ENCODE results near the gene TSPAN31. TPM values are rescaled to one million over a fixed set of nuclear protein-coding genes. Genes with fewer than 3 reads are reported as not detected.

TSPAN31 gene
- total RNA-seq, 4 donors from 2014 or later = 38.2 to 103 (median 51.0) TPM

- intact Hi-C loops (cut with DNase I; ENCODE audit: low total_unique reads) = no loop called here
- Histone ChIP-seq H3K9me3 (no peaks in the 10 kb centered on the region), H3K27ac (no peak overlapping the region), H3K4me3 (no peak overlapping the region), H3K4me1 (no peaks in the 10 kb centered on the region), H3K36me3 (no peaks in the 10 kb centered on the region), H3K27me3 (no peaks in the 10 kb centered on the region)
- no peak for TF ChIP-seq CTCF (IDR thresholded peaks at IDR 0.05)
- TF ChIP-seq POLR2A (IDR thresholded peaks at IDR 0.05) = no peak
- DNase-seq = no peak
Measured at GRCh38 chr12:57716305-57716704, 28.5 kb upstream of the TSPAN31 start.

DNA sequence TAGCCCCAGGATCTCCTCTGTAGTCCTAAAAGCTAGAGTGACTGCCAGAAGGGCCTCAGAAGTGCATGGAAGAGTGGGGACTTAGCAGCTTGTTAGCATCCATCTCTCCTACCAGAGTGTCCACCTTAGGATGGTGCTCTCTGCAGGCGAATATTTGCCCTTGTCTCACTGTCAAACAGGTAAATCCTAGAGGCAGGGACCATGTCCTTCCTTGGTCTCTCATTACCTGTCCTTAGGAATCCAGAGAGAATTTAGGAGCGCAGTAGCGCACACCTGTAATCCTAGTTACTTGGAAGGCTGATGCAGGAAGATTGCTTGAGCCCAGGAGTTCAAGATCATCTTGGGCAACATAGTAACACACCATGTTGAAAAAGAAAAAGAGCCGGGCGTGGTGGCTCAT lies 27.7 kb upstream of the TSPAN31 start:
- no peak for TF ChIP-seq CTCF (IDR thresholded peaks at IDR 0.05)
- intact Hi-C loops (cut with DNase I; ENCODE audit: low total_unique reads) = no loop called here
- no peak overlapping the region for H3K4me3 ChIP-seq
- no peaks in the 10 kb centered on the region for H3K36me3 ChIP-seq
- DNase-seq = no peak
- H3K27me3 ChIP-seq = no peaks in the 10 kb centered on the region
- H3K9me3 ChIP-seq = no peaks in the 10 kb centered on the region
- H3K27ac ChIP-seq = no peak overlapping the region
- no peaks in the 10 kb centered on the region for H3K4me1 ChIP-seq

- no peak overlapping the region for H3K27ac ChIP-seq
- intact Hi-C loops (cut with DNase I; ENCODE audit: low total_unique reads) = no loop called here
- no peaks in the 10 kb centered on the region for H3K9me3 ChIP-seq
- no peaks in the 10 kb centered on the region for H3K27me3 ChIP-seq
- H3K4me3 ChIP-seq = no peak overlapping the region
- no peak for DNase-seq
- no peaks in the 10 kb centered on the region for H3K4me1 ChIP-seq
- H3K36me3 ChIP-seq = no peaks in the 10 kb centered on the region
- TF ChIP-seq CTCF (IDR thresholded peaks at IDR 0.05) (no peak), POLR2A (IDR thresholded peaks at IDR 0.05) (no peak)
Measured at GRCh38 chr12:57717846-57718640, 26.8 kb upstream of the TSPAN31 start.

DNA sequence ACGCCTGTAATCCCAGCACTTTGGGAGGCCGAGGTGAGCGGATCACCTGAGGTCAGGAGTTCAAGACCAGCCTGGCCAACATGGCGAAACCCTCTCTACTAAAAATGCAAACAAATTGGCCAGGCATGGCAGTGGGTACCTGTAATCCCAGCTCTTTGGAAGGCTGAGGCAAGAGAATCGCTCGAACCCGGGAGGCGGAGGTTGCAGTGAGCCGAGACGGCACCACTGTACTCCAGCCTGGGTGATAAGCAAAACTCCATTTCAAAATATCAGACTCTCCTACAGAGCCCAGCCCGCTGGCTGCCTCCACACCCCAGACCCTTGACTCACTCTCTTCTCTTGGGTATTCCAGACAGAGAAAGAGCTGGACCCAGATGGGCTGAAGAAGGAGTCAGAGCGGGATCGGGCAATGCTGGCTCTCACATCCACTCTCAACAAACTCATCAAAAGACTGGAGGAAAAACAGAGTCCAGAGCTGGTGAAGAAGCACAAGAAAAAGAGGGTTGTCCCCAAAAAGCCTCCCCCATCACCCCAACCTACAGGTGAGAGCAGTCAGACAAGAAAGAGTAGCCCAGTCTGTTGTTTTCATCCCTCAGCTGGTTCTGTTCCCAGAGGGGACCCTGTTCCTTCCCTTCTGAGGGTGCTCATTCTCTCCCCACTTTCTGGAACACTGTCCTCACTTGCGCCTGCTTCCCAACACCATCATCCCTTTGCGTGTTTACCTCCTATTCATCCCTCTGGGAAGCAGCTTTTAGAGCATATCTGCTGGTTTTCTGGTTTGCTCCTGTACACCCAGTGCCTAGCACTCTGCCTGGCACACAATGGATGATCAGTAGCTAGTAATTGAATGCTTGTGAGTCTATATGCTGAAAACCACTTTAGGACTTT lies 26.0 kb upstream of the TSPAN31 start:
- intact Hi-C loops (cut with DNase I; ENCODE audit: low total_unique reads) = no loop called here
- H3K4me3 ChIP-seq = no peak overlapping the region
- no peaks in the 10 kb centered on the region for H3K36me3 ChIP-seq
- no peak overlapping the region for H3K27ac ChIP-seq
- TF ChIP-seq CTCF (IDR thresholded peaks at IDR 0.05) (no peak), POLR2A (IDR thresholded peaks at IDR 0.05) (no peak)
- no peaks in the 10 kb centered on the region for H3K27me3 ChIP-seq
- no peak for DNase-seq
- H3K4me1 ChIP-seq = no peaks in the 10 kb centered on the region
- no peaks in the 10 kb centered on the region for H3K9me3 ChIP-seq

Data from uterus (tissue), 4 donors.